ENCODE measurements around the gene ZNF267.

- TF ChIP-seq CTCF (IDR thresholded peaks at IDR 0.05; ENCODE audit: insufficient read depth, low read depth, low read length) (no peak), EZH2 (IDR thresholded peaks at IDR 0.05; ENCODE audit: insufficient read depth, low read length) (no peak)
These were observed 3.6 kb downstream of the ZNF267 start for GRCh38 chr16:31876951-31877828.
